ENCODE data around the gene FLAD1.

DNA sequence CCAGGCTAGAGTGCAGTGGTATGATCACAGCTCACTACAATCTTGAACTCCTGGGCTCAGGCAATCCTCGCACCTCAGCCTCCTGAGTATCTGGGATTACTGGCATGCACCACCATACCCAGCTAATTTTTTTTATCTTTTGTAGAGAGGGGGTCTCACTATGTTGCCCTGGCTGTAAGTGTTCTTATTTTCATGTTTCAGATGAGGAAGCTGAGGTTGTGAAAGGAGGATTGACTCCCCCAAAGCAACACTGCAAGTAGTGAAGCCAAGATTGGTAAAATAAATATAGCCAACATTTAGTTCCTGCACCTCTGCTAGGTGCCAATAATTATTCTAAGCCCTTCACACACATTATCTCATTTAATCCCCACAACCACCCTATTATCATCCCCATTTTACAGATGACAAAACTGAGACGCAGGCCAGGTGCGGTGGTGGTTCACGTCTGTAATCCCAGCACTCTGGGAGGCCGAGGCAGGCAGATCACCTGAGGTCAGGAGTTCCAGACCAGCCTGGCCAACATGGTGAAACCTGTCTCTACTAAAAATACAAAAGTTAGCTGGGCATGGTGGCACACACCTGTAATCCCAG lies 48.7 kb upstream of the FLAD1 start:
- TF ChIP-seq LEF1 (IDR thresholded peaks at IDR 0.05; ENCODE audit: borderline replicate concordance) (no peak), BHLHE40 (IDR thresholded peaks at IDR 0.05; ENCODE audit: borderline replicate concordance) (no peak), SP1 (IDR thresholded peaks at IDR 0.05) (no peak), HDGF (IDR thresholded peaks at IDR 0.05; ENCODE audit: borderline replicate concordance) (no peak), CTBP1 (IDR thresholded peaks at IDR 0.05; ENCODE audit: borderline replicate concordance) (no peak), FOXM1 (IDR thresholded peaks at IDR 0.05; ENCODE audit: borderline replicate concordance) (no peak), TARDBP (IDR thresholded peaks at IDR 0.05) (no peak), ZNF384 (IDR thresholded peaks at IDR 0.05) (no peak), ELF4 (IDR thresholded peaks at IDR 0.05) (no peak)

Measured in HEK293T (cell line).